A673 (cell line): ENCODE measurements around the gene GRIPAP1. TPM values are rescaled to one million over a fixed set of nuclear protein-coding genes. Genes with fewer than 3 reads are reported as not detected.

Experiments used
- BruUV-seq: library from RNA; stranded (reverse); fragments of 400-500 nt; replicated peaks from 2 replicates; lab custom pipeline; 2021; lab: Mats Ljungman, UMichigan
- CTCF ChIA-PET: fragments of 300-600 bp; sonication (Branson Sonifier 250); formaldehyde crosslinking; loops from one replicate; lab custom pipeline; 2022; ENCODE audit warnings: antibody characterized with exemption; lab: Charles Lee
- POLR2A ChIA-PET: fragments of 300-600 bp; sonication (Branson Sonifier 250); formaldehyde crosslinking; loops from one replicate; lab custom pipeline; 2022; ENCODE audit warnings: antibody characterized with exemption; ENCODE audit not compliant: low non-redundant PET; lab: Charles Lee
- DNase-seq: peaks from one replicate; pipeline ENCODE4 v3.0.0-alpha.2; 2015; ENCODE audit warnings: low spot score
- H3K27ac ChIP-seq: fragments of 200-600 bp; sonication (generic); 2 replicates; pipeline ENCODE4 v1.5.1; 2016; ENCODE audit warnings: mixed run types, low read depth, mild to moderate bottlenecking, mixed read lengths, antibody characterized with exemption, low read length; ENCODE audit not compliant: poor library complexity, severe bottlenecking
- H3K27me3 ChIP-seq: fragments of 200-600 bp; sonication (generic); replicated peaks from 2 replicates; pipeline ENCODE4 v1.6.1; 2017; ENCODE audit warnings: mixed run types, low read depth, mild to moderate bottlenecking, mixed read lengths, antibody characterized with exemption, low read length; ENCODE audit not compliant: insufficient read depth, poor library complexity
- H3K36me3 ChIP-seq: fragments of 200-600 bp; sonication (generic); 2 replicates; pipeline ENCODE4 v1.6.1; 2016; ENCODE audit warnings: mixed run types, mild to moderate bottlenecking, mixed read lengths, antibody characterized with exemption, low read length; ENCODE audit not compliant: insufficient read depth, poor library complexity, severe bottlenecking
- H3K4me1 ChIP-seq: fragments of 200-600 bp; sonication (generic); 2 replicates; pipeline ENCODE4 v1.6.1; 2017; ENCODE audit warnings: mixed run types, mild to moderate bottlenecking, mixed read lengths, antibody characterized with exemption, low read length; ENCODE audit not compliant: insufficient read depth, poor library complexity, severe bottlenecking
- H3K4me3 ChIP-seq: fragments of 200-600 bp; sonication (generic); 2 replicates; pipeline ENCODE4 v1.5.1; 2016; ENCODE audit warnings: low read depth, mixed run types, mild to moderate bottlenecking, mixed read lengths, low read length; ENCODE audit not compliant: poor library complexity, severe bottlenecking
- H3K9me3 ChIP-seq: fragments of 200-600 bp; sonication (generic); 2 replicates; pipeline ENCODE4 v1.6.1; 2016; ENCODE audit warnings: mixed run types, low read depth, mild to moderate bottlenecking, mixed read lengths, antibody characterized with exemption, low read length; ENCODE audit not compliant: poor library complexity, severe bottlenecking
- EZH2 ChIP-seq: fragments of 200-600 bp; sonication (generic); IDR thresholded peaks from 2 replicates; pipeline ENCODE4 v1.6.1; 2017; ENCODE audit warnings: borderline replicate concordance, low read depth, mild to moderate bottlenecking, mixed read lengths, antibody characterized with exemption, low read length; ENCODE audit not compliant: poor library complexity, severe bottlenecking
- intact Hi-C: fragments of 100-400 bp; cut with micrococcal nuclease; formaldehyde crosslinking; loops from one replicate; pipeline ENCODE4 v1.10.0; 2022; ENCODE audit not compliant: unreplicated experiment
- total RNA-seq: library from RNA; stranded (reverse); gene quantifications from 2 replicates; pipeline ENCODE4 v1.2.3, GENCODE V29; 2021
- TF ChIP-seq, protein P1 (sequence below): fragments of 300-800, 200-600 bp; sonication (generic); conservative IDR thresholded peaks from 2 replicates; pipeline ENCODE4 v1.5.1; 2017; ENCODE audit warnings: low read depth, mild to moderate bottlenecking, antibody characterized with exemption, low read length, moderate library complexity, mixed read lengths

The GRIPAP1 gene
- total RNA-seq, 1 experiment from 2014 or later: 64.0 TPM

DNA sequence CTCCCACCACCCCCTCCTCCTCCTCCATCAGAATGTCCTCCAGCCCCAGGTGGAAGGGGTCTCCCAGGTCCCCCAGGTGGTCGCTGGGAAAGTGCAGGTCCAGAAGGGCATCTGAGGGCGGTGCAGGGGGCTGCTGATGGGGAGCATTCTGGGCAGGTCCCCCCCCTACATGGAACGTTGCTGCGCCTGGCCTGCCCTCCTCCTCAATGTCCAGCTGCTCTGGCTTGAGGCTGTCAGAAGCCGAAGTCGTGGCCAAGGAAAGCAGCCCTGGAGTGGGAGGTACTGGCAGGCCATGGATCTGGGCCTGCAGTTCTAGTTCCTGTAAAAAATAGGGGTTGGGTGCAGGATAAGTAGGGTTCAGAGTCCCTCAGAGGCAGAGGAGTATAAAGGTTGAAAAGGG lies 28.2 kb upstream of the GRIPAP1 start:
- Histone ChIP-seq H3K27ac (no peak overlapping the region), H3K4me1 (no peaks in the 10 kb centered on the region), H3K36me3 (peaks cover 11% of the 10 kb centered on the region), H3K4me3 (no peak overlapping the region), H3K9me3 (no peaks in the 10 kb centered on the region), H3K27me3 (no peaks in the 10 kb centered on the region)
- no TSS peak for BruUV-seq
- intact Hi-C loops: no loop called here
- no peak for DNase-seq
- CTCF ChIA-PET: no interaction called here
- no peak for TF ChIP-seq EZH2
- TF ChIP-seq, protein P1, sequence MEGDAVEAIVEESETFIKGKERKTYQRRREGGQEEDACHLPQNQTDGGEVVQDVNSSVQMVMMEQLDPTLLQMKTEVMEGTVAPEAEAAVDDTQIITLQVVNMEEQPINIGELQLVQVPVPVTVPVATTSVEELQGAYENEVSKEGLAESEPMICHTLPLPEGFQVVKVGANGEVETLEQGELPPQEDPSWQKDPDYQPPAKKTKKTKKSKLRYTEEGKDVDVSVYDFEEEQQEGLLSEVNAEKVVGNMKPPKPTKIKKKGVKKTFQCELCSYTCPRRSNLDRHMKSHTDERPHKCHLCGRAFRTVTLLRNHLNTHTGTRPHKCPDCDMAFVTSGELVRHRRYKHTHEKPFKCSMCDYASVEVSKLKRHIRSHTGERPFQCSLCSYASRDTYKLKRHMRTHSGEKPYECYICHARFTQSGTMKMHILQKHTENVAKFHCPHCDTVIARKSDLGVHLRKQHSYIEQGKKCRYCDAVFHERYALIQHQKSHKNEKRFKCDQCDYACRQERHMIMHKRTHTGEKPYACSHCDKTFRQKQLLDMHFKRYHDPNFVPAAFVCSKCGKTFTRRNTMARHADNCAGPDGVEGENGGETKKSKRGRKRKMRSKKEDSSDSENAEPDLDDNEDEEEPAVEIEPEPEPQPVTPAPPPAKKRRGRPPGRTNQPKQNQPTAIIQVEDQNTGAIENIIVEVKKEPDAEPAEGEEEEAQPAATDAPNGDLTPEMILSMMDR: no peak
- POLR2A ChIA-PET: no interaction called here

DNA sequence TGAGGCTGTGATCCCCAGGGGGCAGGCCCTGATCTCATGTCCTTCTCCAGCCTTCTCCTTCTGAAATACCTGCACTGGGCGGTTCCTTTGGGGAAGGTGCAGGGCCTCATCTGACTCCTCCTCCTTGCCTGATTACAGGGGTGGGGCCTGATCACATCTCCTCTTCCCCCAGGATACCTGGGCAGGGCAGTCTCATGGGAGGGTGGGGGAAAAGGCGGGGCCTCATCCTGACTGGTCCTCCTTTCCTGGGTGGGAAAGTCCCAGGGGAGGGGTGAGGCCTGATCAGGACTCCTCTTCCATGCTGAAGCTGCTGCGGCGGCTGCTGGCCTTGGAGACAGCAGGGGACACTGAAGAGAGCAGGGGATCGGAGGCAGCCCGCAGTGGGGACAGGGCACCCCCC lies 27.8 kb upstream of the GRIPAP1 start:
- intact Hi-C loops: no loop called here
- Histone ChIP-seq H3K27me3 (no peaks in the 10 kb centered on the region), H3K4me3 (no peak overlapping the region), H3K4me1 (no peaks in the 10 kb centered on the region), H3K27ac (no peak overlapping the region), H3K36me3 (peaks cover 11% of the 10 kb centered on the region), H3K9me3 (no peaks in the 10 kb centered on the region)
- POLR2A ChIA-PET: no interaction called here
- CTCF ChIA-PET: no interaction called here
- TF ChIP-seq, protein P1: no peak
- no peak for TF ChIP-seq EZH2
- no TSS peak for BruUV-seq
- no peak for DNase-seq

DNA sequence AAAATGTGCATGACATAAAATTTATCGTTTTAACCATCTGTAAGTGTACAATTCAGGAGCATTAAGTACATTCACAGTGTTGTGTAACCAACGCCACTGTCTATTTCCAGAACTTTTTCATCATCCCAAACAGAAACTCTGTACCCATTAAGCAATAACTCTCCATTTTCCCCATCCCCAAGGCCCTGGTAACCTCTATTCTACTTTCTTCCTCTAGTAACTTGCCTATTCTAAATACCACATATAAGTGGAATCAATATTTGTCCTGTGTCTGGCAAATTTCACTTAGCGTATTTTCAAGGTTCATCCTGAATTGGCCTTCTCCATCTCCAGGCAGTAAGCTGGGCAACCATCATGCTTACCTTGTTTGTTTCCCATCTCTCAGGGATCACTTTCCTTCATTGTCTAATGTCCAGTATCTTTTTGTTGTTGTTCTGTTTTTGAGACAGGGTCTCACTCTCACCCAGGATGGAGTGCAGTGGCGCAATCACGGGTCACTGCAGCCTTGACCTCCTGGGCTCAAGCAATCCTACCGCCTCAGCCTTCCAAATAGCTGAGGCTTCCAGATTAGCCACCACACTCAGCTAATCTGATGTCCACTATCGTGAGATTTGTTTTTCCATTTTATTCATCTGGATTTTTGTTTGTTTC lies 17.7 kb upstream of the GRIPAP1 start:
- Histone ChIP-seq H3K27ac (no peak overlapping the region), H3K9me3 (no peaks in the 10 kb centered on the region), H3K4me3 (no peak overlapping the region), H3K4me1 (no peaks in the 10 kb centered on the region), H3K36me3 (no peaks in the 10 kb centered on the region), H3K27me3 (no peaks in the 10 kb centered on the region)
- no peak for DNase-seq
- no TSS peak for BruUV-seq
- intact Hi-C loops: no loop called here
- TF ChIP-seq EZH2: no peak
- TF ChIP-seq, protein P1: no peak
- ChIA-PET POLR2A (no interaction called here), CTCF (no interaction called here)
